DOHH2 (cell line): ENCODE data around the gene TST.

Experiments
- H3F3A ChIP-seq: fragments of 200-600 bp; sonication (generic), shearing (Covaris generic); 2 replicates; pipeline ENCODE4 v1.6.0; 2016; ENCODE audit warnings: antibody characterized with exemption, mild to moderate bottlenecking; ENCODE audit not compliant: control insufficient read depth, insufficient read depth
- H3K27ac ChIP-seq: fragments of 200-600 bp; sonication (generic); 2 replicates; pipeline ENCODE4 v1.5.1; 2014; ENCODE audit warnings: low read depth, mild to moderate bottlenecking, low read length, moderate library complexity
- H3K27me3 ChIP-seq: fragments of 200-600 bp; sonication (generic); 2 replicates; pipeline ENCODE4 v1.6.1; 2014; ENCODE audit warnings: mild to moderate bottlenecking, low read length, mixed read lengths; ENCODE audit not compliant: control insufficient read depth
- H3K36me3 ChIP-seq: fragments of 200-600 bp; sonication (generic); 2 replicates; pipeline ENCODE4 v1.6.1; 2014; ENCODE audit warnings: mild to moderate bottlenecking, low read length, moderate library complexity, mixed read lengths; ENCODE audit not compliant: control insufficient read depth
- H3K4me1 ChIP-seq: fragments of 200-600 bp; sonication (generic); 2 replicates; pipeline ENCODE4 v1.6.1; 2014; ENCODE audit warnings: mild to moderate bottlenecking, low read length, mixed read lengths; ENCODE audit not compliant: control insufficient read depth
- H3K4me2 ChIP-seq: fragments of 200-600 bp; sonication (generic); 2 replicates; pipeline ENCODE4 v1.6.0; 2014; ENCODE audit warnings: mild to moderate bottlenecking, low read length, moderate library complexity
- H3K4me3 ChIP-seq: fragments of 200-600 bp; sonication (generic); 2 replicates; pipeline ENCODE4 v1.5.1; 2014; ENCODE audit warnings: mild to moderate bottlenecking, low read length, mixed read lengths
- H3K79me2 ChIP-seq: fragments of 200-600 bp; sonication (generic); 2 replicates; pipeline ENCODE4 v1.6.1; 2014; ENCODE audit warnings: mild to moderate bottlenecking, low read length, mixed read lengths; ENCODE audit not compliant: control insufficient read depth
- H3K9me2 ChIP-seq: fragments of 200-600 bp; sonication (generic); replicated peaks from 2 replicates; pipeline ENCODE4 v1.6.1; 2014; ENCODE audit warnings: mild to moderate bottlenecking, low read length, mixed read lengths; ENCODE audit not compliant: control insufficient read depth
- H3K9me3 ChIP-seq: fragments of 200-600 bp; sonication (generic); 2 replicates; pipeline ENCODE4 v1.6.1; 2014; ENCODE audit warnings: antibody characterized with exemption, low read length, mixed read lengths; ENCODE audit not compliant: control insufficient read depth, insufficient read depth
- H4K20me1 ChIP-seq: fragments of 200-600 bp; sonication (generic); 2 replicates; pipeline ENCODE4 v1.6.0; 2014; ENCODE audit warnings: low read depth, mild to moderate bottlenecking, antibody characterized with exemption, low read length, moderate library complexity; ENCODE audit not compliant: control insufficient read depth, insufficient read depth
- CTCF ChIP-seq: fragments of 200-600 bp; sonication (generic); IDR thresholded peaks from one replicate; pipeline ENCODE4 v1.5.1; 2014; ENCODE audit warnings: antibody characterized with exemption, mild to moderate bottlenecking, low read depth, low read length; ENCODE audit not compliant: poor library complexity, severe bottlenecking
- EZH2phosphoT487 ChIP-seq: fragments of 200-600 bp; sonication (generic); IDR thresholded peaks from 2 replicates; pipeline ENCODE4 v1.6.1; 2017; ENCODE audit warnings: borderline replicate concordance, mild to moderate bottlenecking, antibody characterized with exemption, low read length, moderate library complexity, mixed read lengths

Gene TST

GRCh38 chr22:37032535-37033460 lies 13.6 kb upstream of the TST start:
- Histone ChIP-seq H3K27ac (no peak overlapping the region), H3F3A (no peaks in the 10 kb centered on the region), H3K36me3 (peaks cover 5% of the 10 kb centered on the region; the same call in 1 of the 2 replicates), H3K9me2 (no peaks in the 10 kb centered on the region), H3K27me3 (peaks cover 8% of the 10 kb centered on the region; the same call in 1 of the 2 replicates), H4K20me1 (no peaks in the 10 kb centered on the region), H3K79me2 (no peaks in the 10 kb centered on the region), H3K4me2 (no peak overlapping the region), H3K9me3 (no peaks in the 10 kb centered on the region), H3K4me3 (no peak overlapping the region), H3K4me1 (no peaks in the 10 kb centered on the region)
- TF ChIP-seq CTCF: no peak

- TF ChIP-seq CTCF (no peak), EZH2phosphoT487 (no peak)
- H3K36me3 ChIP-seq: peaks cover 5% of the 10 kb centered on the region; the same call in 1 of the 2 replicates
These were observed 12.9 kb upstream of the TST start for GRCh38 chr22:37032134-37032534.

GRCh38 chr22:37030560-37031281 lies 11.5 kb upstream of the TST start:
- Histone ChIP-seq H3F3A (no peaks in the 10 kb centered on the region), H3K4me3 (no peak overlapping the region), H3K27me3 (peaks cover 8% of the 10 kb centered on the region; the same call in 1 of the 2 replicates), H3K27ac (no peak overlapping the region), H3K4me2 (no peak overlapping the region), H3K9me2 (no peaks in the 10 kb centered on the region), H3K4me1 (no peaks in the 10 kb centered on the region), H3K9me3 (no peaks in the 10 kb centered on the region), H3K79me2 (no peaks in the 10 kb centered on the region), H3K36me3 (peaks cover 5% of the 10 kb centered on the region; the same call in 1 of the 2 replicates), H4K20me1 (no peaks in the 10 kb centered on the region)
- TF ChIP-seq CTCF: no peak
- TF ChIP-seq EZH2phosphoT487: no peak

More at GRCh38 chr22:37032134-37032534, 12.9 kb upstream of the TST start:
- H3K79me2 ChIP-seq: no peaks in the 10 kb centered on the region
- no peaks in the 10 kb centered on the region for H3K9me2 ChIP-seq
- H3K4me2 ChIP-seq: no peak overlapping the region
- H4K20me1 ChIP-seq: no peaks in the 10 kb centered on the region
- peaks cover 8% of the 10 kb centered on the region; the same call in 1 of the 2 replicates for H3K27me3 ChIP-seq
- no peak overlapping the region for H3K27ac ChIP-seq
- H3K4me1 ChIP-seq: no peaks in the 10 kb centered on the region
- H3K4me3 ChIP-seq: no peak overlapping the region
- no peaks in the 10 kb centered on the region for H3K9me3 ChIP-seq
- H3F3A ChIP-seq: no peaks in the 10 kb centered on the region
